ENCODE data around the gene ENDOU.

GRCh38 chr12:47767216-47767724 lies 42.0 kb upstream of the ENDOU start:
- TF ChIP-seq POLR2A (IDR thresholded peaks at IDR 0.05; ENCODE audit: low read depth, low read length) (no peak), POLR2AphosphoS5 (IDR thresholded peaks at IDR 0.05; ENCODE audit: low read depth, low read length) (no peak), SPI1 (IDR thresholded peaks at IDR 0.05; ENCODE audit: low read depth, low read length) (no peak), TAF1 (IDR thresholded peaks at IDR 0.05; ENCODE audit: low read depth, low read length) (no peak), PAX5 (IDR thresholded peaks at IDR 0.05; ENCODE audit: insufficient read depth, low read length, severe bottlenecking) (no peak), POU2F2 (IDR thresholded peaks at IDR 0.05; ENCODE audit: low read depth, low read length) (no peak)

All from GM12891 (cell line).